ENCODE results near the gene FAM219B. TPM values are rescaled to one million over a fixed set of nuclear protein-coding genes. Genes with fewer than 3 reads are reported as not detected.
A peak's percentile ranks its signal among the peaks of the same experiment; 100 is the strongest.

The FAM219B gene
- total RNA-seq, 4 donors from 2014 or later = 29.3 to 71.8 (median 45.4) TPM

- H3K9me3 ChIP-seq = no peaks in the 10 kb centered on the region
- intact Hi-C loops (cut with DNase I) = no loop called here
- peaks cover 9 to 77% (median 29%) of the 10 kb centered on the region in 3 donors for H3K36me3 ChIP-seq
- TF ChIP-seq POLR2A (IDR thresholded peaks at IDR 0.05) (no peak), CTCF (IDR thresholded peaks at IDR 0.05) (no peak)
- WGBS, 2 donors = 74 to 82% methylated on average over 9 of the region's 9 CpGs
- peak overlapping the region in 3 of 4 donors; percentile 6 to 48 (median 22) for H3K27ac ChIP-seq
- H3K27me3 ChIP-seq = no peaks in the 10 kb centered on the region
- H3K4me1 ChIP-seq = peaks cover 0 to 8% (median 0%) of the 10 kb centered on the region in 3 donors
- no peak for DNase-seq
- H3K4me3 ChIP-seq = no peak overlapping the region
These were observed 6.4 kb upstream of the FAM219B start for GRCh38 chr15:74913041-74913440.

- Histone ChIP-seq H3K36me3 (peaks cover 8 to 51% (median 12%) of the 10 kb centered on the region in 3 donors), H3K27me3 (no peaks in the 10 kb centered on the region), H3K4me1 (peaks cover 11 to 40% (median 18%) of the 10 kb centered on the region in 3 donors), H3K9me3 (no peaks in the 10 kb centered on the region), H3K4me3 (no peak overlapping the region), H3K27ac (no peak overlapping the region)
- 87 to 98% methylated on average over 3 to 4 of the region's 4 CpGs for WGBS, 2 donors
- TF ChIP-seq CTCF (IDR thresholded peaks at IDR 0.05) = no peak
- DNase-seq = no peak
- intact Hi-C loops (cut with DNase I) = loop anchor here (10.0 kb wide), 1 partner anchor 104 kb away; no protein-coding TSS in a partner anchor
These were observed 2.0 kb upstream of the FAM219B start for GRCh38 chr15:74908635-74909034.

- WGBS, 2 donors = 37 to 44% methylated on average over 8 of the region's 8 CpGs
- H3K9me3 ChIP-seq = no peaks in the 10 kb centered on the region
- no peak for DNase-seq
- peaks cover 11 to 44% (median 18%) of the 10 kb centered on the region in 3 donors for H3K4me1 ChIP-seq
- peaks cover 8 to 51% (median 22%) of the 10 kb centered on the region in 3 donors for H3K36me3 ChIP-seq
- intact Hi-C loops (cut with DNase I) = loop anchor here (10.0 kb wide), 1 partner anchor 103 kb away; no protein-coding TSS in a partner anchor
- peak overlapping the region; percentile 68 to 99 (median 98) for H3K4me3 ChIP-seq
- peak overlapping the region; percentile 93 to 99 (median 98) for H3K27ac ChIP-seq
- TF ChIP-seq CTCF (IDR thresholded peaks at IDR 0.05) (no peak), POLR2A (IDR thresholded peaks at IDR 0.05) (no peak)
- no peaks in the 10 kb centered on the region for H3K27me3 ChIP-seq
These were observed 666 bp upstream of the FAM219B start for GRCh38 chr15:74907163-74907870.

GRCh38 chr15:74906067-74906449 is 593 bp downstream of the FAM219B start:
- H3K27ac ChIP-seq = peak overlapping the region; percentile 93 to 99 (median 98)
- peaks cover 8 to 51% (median 26%) of the 10 kb centered on the region in 3 donors for H3K36me3 ChIP-seq
- H3K27me3 ChIP-seq = no peaks in the 10 kb centered on the region
- peak overlapping the region; percentile 68 to 99 (median 98) for H3K4me3 ChIP-seq
- no peak for DNase-seq
- WGBS, 2 donors = 0 to 2% methylated on average over 4 to 9 of the region's 20 CpGs
- intact Hi-C loops (cut with DNase I) = loop anchor here (10.0 kb wide), 1 partner anchor 101 kb away; no protein-coding TSS in a partner anchor
- TF ChIP-seq CTCF (IDR thresholded peaks at IDR 0.05) (no peak), POLR2A (IDR thresholded peaks at IDR 0.05) (no peak)
- no peaks in the 10 kb centered on the region for H3K9me3 ChIP-seq
- peaks cover 20 to 57% (median 27%) of the 10 kb centered on the region in 3 donors for H3K4me1 ChIP-seq

- DNase-seq = no peak
- Histone ChIP-seq H3K9me3 (no peaks in the 10 kb centered on the region), H3K4me3 (no peak overlapping the region), H3K4me1 (peaks cover 20 to 60% (median 27%) of the 10 kb centered on the region in 3 donors), H3K27ac (no peak overlapping the region), H3K36me3 (peaks cover 24 to 59% (median 35%) of the 10 kb centered on the region in 3 donors), H3K27me3 (no peaks in the 10 kb centered on the region)
- TF ChIP-seq CTCF (IDR thresholded peaks at IDR 0.05) (no peak), POLR2A (IDR thresholded peaks at IDR 0.05) (no peak)
- intact Hi-C loops (cut with DNase I) = loop anchor here (10.0 kb wide), 1 partner anchor 99 kb away; no protein-coding TSS in a partner anchor
- WGBS, 2 donors = 92 to 100% methylated on average over 1 to 5 of the region's 7 CpGs
These were observed 2.4 kb downstream of the FAM219B start for GRCh38 chr15:74904190-74904805.

All from esophagus squamous epithelium (tissue), 5 donors.